Articular chondrocyte of knee joint (primary cell): ENCODE data around the gene PRB3. TPM values are rescaled to one million over a fixed set of nuclear protein-coding genes. Genes with fewer than 3 reads are reported as not detected.

ENCODE experiments used
- total RNA-seq: library from RNA; depleted of rRNA; stranded (reverse); fragments of >200 nt; gene quantifications from 2 replicates; pipeline ENCODE4 v1.2.3, GENCODE V29; 2012

The PRB3 gene
- total RNA-seq = not detected in 2 replicates

GRCh38 chr12:11269607-11270006 lies at the start of gene PRB3:
Gene PRB3, minus strand, starts transcription at chr12:11269707. Its CDS starts 38 bp downstream, at chr12:11269669.

GRCh38 chr12:11310336-11310735 lies 40.8 kb upstream of the PRB3 start, which contains the start of gene PRB4:
Gene PRB4, minus strand, starts transcription at chr12:11310436. Its CDS starts 38 bp downstream, at chr12:11310398.

Other genes starting within 250 kb of the PRB3 start
- gene TAS2R19, start 247.1 kb downstream of the PRB3 start, total RNA-seq = 10.5 and 11.1 TPM in 2 replicates
- gene TAS2R31, start 238.3 kb downstream of the PRB3 start, total RNA-seq = 11.8 and 12.4 TPM in 2 replicates
- 6.0 and 7.1 TPM in 2 replicates for gene TAS2R46, start 207.4 kb downstream of the PRB3 start, total RNA-seq
- 1.8 TPM in 1 of 2 replicates, not detected in the other for gene TAS2R43, start 177.4 kb downstream of the PRB3 start, total RNA-seq
- 12.6 and 13.7 TPM in 2 replicates for gene TAS2R30, start 135.1 kb downstream of the PRB3 start, total RNA-seq
- gene SMIM10L1, start 98.5 kb downstream of the PRB3 start, total RNA-seq = 9.1 and 9.7 TPM in 2 replicates
- not detected in 2 replicates for gene TAS2R42, start 82.8 kb downstream of the PRB3 start, total RNA-seq
- not detected in 2 replicates for gene PRB4, start 40.7 kb upstream of the PRB3 start, total RNA-seq
- not detected in 2 replicates for gene PRB2, start 125.9 kb upstream of the PRB3 start, total RNA-seq